HL-60 (cell line): ENCODE data around the gene PALLD.

Source experiments
- CTCF ChIP-seq: IDR thresholded peaks from one replicate; pipeline ENCODE4 v1.5.1; 2011; ENCODE audit warnings: low read length, control low read depth, inconsistent platforms; ENCODE audit not compliant: insufficient read depth
- POLR2AphosphoS5 ChIP-seq: IDR thresholded peaks from 2 replicates; pipeline ENCODE4 v1.6.1; 2012; ENCODE audit warnings: low read depth
- REST ChIP-seq: IDR thresholded peaks from 2 replicates; pipeline ENCODE4 v1.6.1; 2012; ENCODE audit warnings: low read depth; ENCODE audit not compliant: insufficient replicate concordance
- SPI1 ChIP-seq: IDR thresholded peaks from 2 replicates; pipeline ENCODE4 v1.6.1; 2012; ENCODE audit warnings: low read depth, mild to moderate bottlenecking, borderline replicate concordance

GRCh38 chr4:168724243-168724642 lies 227.4 kb downstream of the PALLD start:
- TF ChIP-seq CTCF (no peak), REST (no peak), POLR2AphosphoS5 (no peak), SPI1 (no peak)
